SK-N-SH (cell line): ENCODE measurements around the gene LMO7. TPM values are rescaled to one million over a fixed set of nuclear protein-coding genes. Genes with fewer than 3 reads are reported as not detected.
A peak's percentile ranks its signal among the peaks of the same experiment; 100 is the strongest.

Experiments used
- CTCF ChIA-PET: fragments of 300-600, 350-600 bp; formaldehyde crosslinking; extraction: SDS; loops from one replicate; lab custom pipeline; 2021; lab: Yijun Ruan, JAX
- POLR2A ChIA-PET: fragments of 350-600 bp; sonication (Branson Sonifier 250); formaldehyde crosslinking; extraction: SDS; loops from one replicate; lab custom pipeline; 2020; ENCODE audit warnings: antibody characterized with exemption, inconsistent platforms; lab: Yijun Ruan, JAX
- DNase-seq: peaks from one replicate; pipeline ENCODE4 v3.0.0; 2012
- H2AFZ ChIP-seq: fragments of 200-600 bp; sonication (generic); 2 replicates; pipeline ENCODE4 v1.8.1; 2016; ENCODE audit warnings: antibody characterized with exemption, mild to moderate bottlenecking, low read depth
- H3F3A ChIP-seq: fragments of 200-600 bp; sonication (generic); replicated peaks from 2 replicates; pipeline ENCODE3; 2016; ENCODE audit warnings: antibody characterized with exemption, mild to moderate bottlenecking; ENCODE audit not compliant: insufficient read depth
- H3K27ac ChIP-seq, 2 experiments: fragments of 200-500 bp in 1 of 2; fragments of 200-600 bp in 1 of 2; sonication (Bioruptor generic) in 1 of 2; sonication (generic), shearing (Covaris generic) in 1 of 2; 2 replicates each; pipeline versions ENCODE4 v1.5.1 to v1.6.1; 2014 to 2016; ENCODE audit warnings: low read depth in 2 of 2, inconsistent platforms in 1 of 2, low read length in 1 of 2, mild to moderate bottlenecking in 1 of 2, mixed read lengths in 1 of 2
- H3K27me3 ChIP-seq: fragments of 200-600 bp; sonication (generic), shearing (Covaris generic); 2 replicates; pipeline ENCODE4 v1.6.1; 2016; ENCODE audit warnings: mixed run types; ENCODE audit not compliant: insufficient read depth
- H3K36me3 ChIP-seq, 2 experiments: fragments of 200-500 bp in 1 of 2; fragments of 200-600 bp in 1 of 2; sonication (Bioruptor generic) in 1 of 2; sonication (generic) in 1 of 2; replicated peaks in 1 of 2; 2 replicates each; pipeline versions ENCODE3 to v1.5.1; 2014 to 2016; ENCODE audit warnings: low read length in 1 of 2, mild to moderate bottlenecking in 1 of 2; ENCODE audit not compliant: insufficient read depth in 2 of 2, control insufficient read depth in 1 of 2
- H3K4me1 ChIP-seq, 2 experiments: fragments of 200-500 bp in 1 of 2; fragments of 200-600 bp in 1 of 2; sonication (Bioruptor generic) in 1 of 2; sonication (generic), shearing (Covaris generic) in 1 of 2; 2 replicates each; pipeline versions ENCODE4 v1.5.1 to v1.6.1; 2014 to 2016; ENCODE audit warnings: low read depth in 1 of 2, low read length in 1 of 2, mixed run types in 1 of 2; ENCODE audit not compliant: insufficient read depth in 2 of 2, control insufficient read depth in 1 of 2
- H3K4me2 ChIP-seq: fragments of 200-600 bp; sonication (generic), shearing (Covaris generic); 2 replicates; pipeline ENCODE4 v1.6.1; 2017; ENCODE audit warnings: mixed run types
- H3K4me3 ChIP-seq, 2 experiments: fragments of 200-500 bp in 1 of 2; fragments of 200-600 bp in 1 of 2; sonication (Bioruptor generic) in 1 of 2; sonication (generic), shearing (Covaris generic) in 1 of 2; 2 replicates each; pipeline versions ENCODE4 v1.5.1 to v1.8.1; 2014 to 2016; ENCODE audit warnings: low read depth in 2 of 2, inconsistent platforms in 1 of 2, low read length in 1 of 2, mild to moderate bottlenecking in 1 of 2, mixed read lengths in 1 of 2, moderate library complexity in 1 of 2
- H3K79me2 ChIP-seq: fragments of 200-600 bp; sonication (generic); 2 replicates; pipeline ENCODE4 v1.8.1; 2017; ENCODE audit warnings: mild to moderate bottlenecking; ENCODE audit not compliant: insufficient read depth
- H3K9ac ChIP-seq: fragments of 200-600 bp; sonication (generic); 2 replicates; pipeline ENCODE4 v1.6.1; 2017; ENCODE audit warnings: mixed run types
- H3K9me2 ChIP-seq: fragments of 200-600 bp; sonication (generic); 2 replicates; pipeline ENCODE4 v1.6.1; 2017; ENCODE audit warnings: mixed run types
- H3K9me3 ChIP-seq: fragments of 200-600 bp; sonication (generic); 2 replicates; pipeline ENCODE4 v1.6.1; 2017; ENCODE audit warnings: mixed run types, mild to moderate bottlenecking, moderate library complexity
- H4K20me1 ChIP-seq: fragments of 200-600 bp; sonication (generic); 2 replicates; pipeline ENCODE4 v1.6.1; 2017; ENCODE audit warnings: mild to moderate bottlenecking, mixed run types; ENCODE audit not compliant: insufficient read depth
- CHD2 ChIP-seq: fragments of 150-350 bp; IDR thresholded peaks from 2 replicates; pipeline ENCODE4 v1.6.1; 2018; ENCODE audit warnings: low read length; ENCODE audit not compliant: partially characterized antibody
- EP300 ChIP-seq, 2 experiments: IDR thresholded peaks; 2 replicates each; pipeline versions ENCODE4 v1.4.0 to v1.6.1; 2012; ENCODE audit warnings: borderline replicate concordance in 1 of 2, low read depth in 1 of 2, low read length in 1 of 2
- EZH2phosphoT487 ChIP-seq: fragments of 200-600 bp; sonication (generic); IDR thresholded peaks from 2 replicates; pipeline ENCODE4 v1.6.1; 2017; ENCODE audit warnings: low read depth, mixed run types, mild to moderate bottlenecking, antibody characterized with exemption, moderate library complexity, borderline replicate concordance
- FOSL2 ChIP-seq: IDR thresholded peaks from 2 replicates; pipeline ENCODE4 v1.4.0; 2012; ENCODE audit warnings: low read depth, mild to moderate bottlenecking, moderate library complexity, borderline replicate concordance
- FOXJ3 ChIP-seq: sonication (generic); formaldehyde crosslinking; IDR thresholded peaks from 2 replicates; pipeline ENCODE4 v1.5.1; 2020; ENCODE audit warnings: mild to moderate bottlenecking, missing genetic modification reagents
- FOXM1 ChIP-seq: IDR thresholded peaks from 2 replicates; pipeline ENCODE4 v1.4.0; 2012; ENCODE audit warnings: low read depth, mild to moderate bottlenecking
- MEF2A ChIP-seq: IDR thresholded peaks from 2 replicates; pipeline ENCODE4 v1.4.0; 2012; ENCODE audit warnings: low read depth, borderline replicate concordance
- MXI1 ChIP-seq: IDR thresholded peaks from 2 replicates; pipeline ENCODE4 v1.6.1; 2012; ENCODE audit warnings: mild to moderate bottlenecking, low read depth, low read length, improper control_type of control experiment
- POLR2AphosphoS5 ChIP-seq: IDR thresholded peaks from 2 replicates; pipeline ENCODE4 v1.6.1; 2012; ENCODE audit warnings: low read depth, low read length
- RAD21 ChIP-seq: IDR thresholded peaks from 2 replicates; pipeline ENCODE4 v1.6.1; 2012; ENCODE audit warnings: mild to moderate bottlenecking, low read length
- RCOR1 ChIP-seq: fragments of 150-350 bp; IDR thresholded peaks from 2 replicates; pipeline ENCODE4 v1.6.1; 2017; ENCODE audit warnings: antibody characterized with exemption, low read length
- RFX5 ChIP-seq: IDR thresholded peaks from 2 replicates; pipeline ENCODE4 v1.6.1; 2012; ENCODE audit warnings: mild to moderate bottlenecking, improper control_type of control experiment, low read length
- SMC3 ChIP-seq: IDR thresholded peaks from 2 replicates; pipeline ENCODE4 v1.6.1; 2012; ENCODE audit warnings: low read depth, low read length, improper control_type of control experiment
- TCF12 ChIP-seq: IDR thresholded peaks from 2 replicates; pipeline ENCODE4 v1.4.0; 2012
- WGBS: methylation state at CpG from one replicate; pipeline ENCODE4 v1.1.6; 2017; ENCODE audit warnings: low lambda C conversion rate; 5-methylcytosine and 5-hydroxymethylcytosine counted together
- polyA plus RNA-seq, 3 experiments: library from polyadenylated mRNA; depleted of rRNA; stranded (reverse); fragments of >200 nt; gene quantifications; 2 replicates each; pipeline ENCODE4 v1.2.3, GENCODE V29; 2012
- TF ChIP-seq, protein P1 (sequence below): IDR thresholded peaks from 2 replicates; pipeline ENCODE4 v1.6.1; 2012; ENCODE audit warnings: mild to moderate bottlenecking, low read depth, low read length, moderate library complexity
- TF ChIP-seq, protein P2 (sequence below): fragments of 200-600 bp; sonication (generic); IDR thresholded peaks from 2 replicates; pipeline ENCODE4 v1.6.1; 2017; ENCODE audit warnings: antibody characterized with exemption, mild to moderate bottlenecking, moderate library complexity

The LMO7 gene
- polyA plus RNA-seq, 1 of the 3 experiments (the other 2 are of a cell fraction) = 83.6 TPM

DNA sequence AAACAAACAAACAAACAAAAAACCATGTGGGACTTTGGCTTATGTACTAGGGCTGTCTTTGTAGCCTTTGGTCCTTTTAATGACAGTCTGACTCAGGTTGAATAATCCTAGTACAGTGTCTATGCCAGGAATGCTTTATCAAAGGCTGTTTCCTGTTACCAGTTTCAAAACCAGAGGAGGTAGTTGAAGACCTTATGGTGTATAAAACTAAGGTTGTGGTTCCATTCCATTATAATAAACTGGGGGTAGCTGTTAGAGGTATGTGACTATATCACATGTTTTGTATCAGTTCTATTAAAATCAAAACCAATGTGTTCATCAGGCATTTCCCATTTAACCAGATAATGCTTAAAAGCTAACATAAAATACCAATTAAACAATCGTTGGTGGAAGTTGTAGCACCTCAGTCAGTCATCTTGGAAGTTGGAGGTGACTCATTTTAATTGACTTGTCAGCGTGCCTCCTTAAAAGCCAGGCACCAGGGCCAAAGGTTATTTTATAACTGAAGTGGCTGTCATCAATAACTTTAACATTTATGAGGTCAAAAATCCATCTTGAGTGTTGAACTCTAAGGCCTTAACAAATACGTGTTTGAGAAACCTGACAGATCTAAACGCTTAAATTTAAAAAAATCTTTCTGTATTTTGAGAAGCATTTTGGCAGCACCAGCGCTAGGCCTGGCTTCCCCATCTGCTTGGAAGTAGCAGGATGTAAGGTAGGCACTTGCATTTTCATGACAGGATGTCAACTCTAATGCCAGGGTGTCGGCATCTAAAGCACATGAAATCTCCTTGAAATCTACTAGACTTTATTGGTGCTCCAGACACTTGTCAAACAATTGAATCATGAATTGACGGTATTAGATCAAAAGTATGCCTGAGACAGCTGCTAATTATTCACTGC lies 162.5 kb downstream of the LMO7 start:
- TF ChIP-seq CHD2 = no peak
- peak; percentile 32; the same call in 1 of the 2 replicates for TF ChIP-seq FOSL2
- TF ChIP-seq TCF12 = peak; percentile 48
- DNase-seq = no peak
- no peak overlapping the region for H2AFZ ChIP-seq
- no peaks in the 10 kb centered on the region for H3K9me3 ChIP-seq
- H3K27ac ChIP-seq = peak overlapping the region in 1 of 2 experiments; percentile 34; a peak in 2 of 4 replicates
- no peaks in the 10 kb centered on the region for H3K27me3 ChIP-seq
- no peak overlapping the region for H3K4me3 ChIP-seq
- peaks cover 44% of the 10 kb centered on the region for H3F3A ChIP-seq
- ChIA-PET POLR2A (no interaction called here), CTCF (interaction anchor here (0.6 to 3.7 kb wide), 5 partner anchors 8 to 1698 kb away, joined by 3 to 34 read pairs (median 3); no protein-coding TSS in a partner anchor)
- peaks cover 100% of the 10 kb centered on the region for H3K79me2 ChIP-seq
- no peak overlapping the region for H3K9ac ChIP-seq
- H4K20me1 ChIP-seq = peaks cover 86% of the 10 kb centered on the region
- H3K9me2 ChIP-seq = no peaks in the 10 kb centered on the region
- peaks cover 0 to 36% of the 10 kb centered on the region in 2 experiments; a peak in 3 of 4 replicates for H3K4me1 ChIP-seq
- peak overlapping the region; percentile 7; the same call in 1 of the 2 replicates for H3K4me2 ChIP-seq
- WGBS = 75% methylated on average over 7 of the region's 7 CpGs
- peaks cover 46 to 85% of the 10 kb centered on the region in 2 experiments for H3K36me3 ChIP-seq

DNA sequence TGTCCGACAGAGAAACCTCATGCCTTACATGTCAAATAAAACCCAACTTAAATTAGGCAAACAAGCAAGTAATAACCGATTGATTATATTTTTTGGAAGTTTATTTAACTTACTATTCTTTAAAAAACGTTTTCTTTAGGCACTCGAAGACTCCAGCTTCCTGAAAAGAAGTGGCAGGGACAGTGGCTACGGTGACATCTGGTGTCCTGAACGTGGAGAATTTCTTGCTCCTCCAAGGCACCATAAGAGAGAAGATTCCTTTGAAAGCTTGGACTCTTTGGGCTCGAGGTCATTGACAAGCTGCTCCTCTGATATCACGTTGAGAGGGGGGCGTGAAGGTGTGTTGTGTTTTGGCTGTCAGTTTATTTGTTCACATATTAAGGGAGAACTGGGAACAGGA lies 164.4 kb downstream of the LMO7 start:
- H2AFZ ChIP-seq = no peak overlapping the region
- H3K36me3 ChIP-seq = peaks cover 64 to 91% of the 10 kb centered on the region in 2 experiments
- POLR2A ChIA-PET = no interaction called here
- DNase-seq = no peak
- H3F3A ChIP-seq = peaks cover 37% of the 10 kb centered on the region
- H3K9ac ChIP-seq = no peak overlapping the region
- no peak overlapping the region for H3K4me3 ChIP-seq
- H4K20me1 ChIP-seq = peaks cover 77% of the 10 kb centered on the region
- H3K9me2 ChIP-seq = no peaks in the 10 kb centered on the region
- peak overlapping the region in 1 of 2 experiments; percentile 12; a peak in 2 of 4 replicates for H3K27ac ChIP-seq
- WGBS = 91% methylated on average over 9 of the region's 9 CpGs
- peaks cover 0 to 44% of the 10 kb centered on the region in 2 experiments; a peak in 3 of 4 replicates for H3K4me1 ChIP-seq
- H3K4me2 ChIP-seq = no peak overlapping the region
- H3K27me3 ChIP-seq = no peaks in the 10 kb centered on the region
- H3K79me2 ChIP-seq = peaks cover 100% of the 10 kb centered on the region
- TF ChIP-seq MEF2A (no peak), EZH2phosphoT487 (no peak), SMC3 (peak; percentile 20; the same call in 1 of the 2 replicates), RAD21 (peak; percentile 50), CHD2 (no peak), POLR2AphosphoS5 (no peak), FOXJ3 (CRISPR knock-in tag) (no peak), MXI1 (no peak), RCOR1 (no peak), EP300 (IDR thresholded peaks at IDR 0.05; ENCODE audit: borderline replicate concordance in 1 of 2, low read depth in 1 of 2, low read length in 1 of 2) (no peak), FOXM1 (no peak), RFX5 (no peak)
- TF ChIP-seq, protein P1, sequence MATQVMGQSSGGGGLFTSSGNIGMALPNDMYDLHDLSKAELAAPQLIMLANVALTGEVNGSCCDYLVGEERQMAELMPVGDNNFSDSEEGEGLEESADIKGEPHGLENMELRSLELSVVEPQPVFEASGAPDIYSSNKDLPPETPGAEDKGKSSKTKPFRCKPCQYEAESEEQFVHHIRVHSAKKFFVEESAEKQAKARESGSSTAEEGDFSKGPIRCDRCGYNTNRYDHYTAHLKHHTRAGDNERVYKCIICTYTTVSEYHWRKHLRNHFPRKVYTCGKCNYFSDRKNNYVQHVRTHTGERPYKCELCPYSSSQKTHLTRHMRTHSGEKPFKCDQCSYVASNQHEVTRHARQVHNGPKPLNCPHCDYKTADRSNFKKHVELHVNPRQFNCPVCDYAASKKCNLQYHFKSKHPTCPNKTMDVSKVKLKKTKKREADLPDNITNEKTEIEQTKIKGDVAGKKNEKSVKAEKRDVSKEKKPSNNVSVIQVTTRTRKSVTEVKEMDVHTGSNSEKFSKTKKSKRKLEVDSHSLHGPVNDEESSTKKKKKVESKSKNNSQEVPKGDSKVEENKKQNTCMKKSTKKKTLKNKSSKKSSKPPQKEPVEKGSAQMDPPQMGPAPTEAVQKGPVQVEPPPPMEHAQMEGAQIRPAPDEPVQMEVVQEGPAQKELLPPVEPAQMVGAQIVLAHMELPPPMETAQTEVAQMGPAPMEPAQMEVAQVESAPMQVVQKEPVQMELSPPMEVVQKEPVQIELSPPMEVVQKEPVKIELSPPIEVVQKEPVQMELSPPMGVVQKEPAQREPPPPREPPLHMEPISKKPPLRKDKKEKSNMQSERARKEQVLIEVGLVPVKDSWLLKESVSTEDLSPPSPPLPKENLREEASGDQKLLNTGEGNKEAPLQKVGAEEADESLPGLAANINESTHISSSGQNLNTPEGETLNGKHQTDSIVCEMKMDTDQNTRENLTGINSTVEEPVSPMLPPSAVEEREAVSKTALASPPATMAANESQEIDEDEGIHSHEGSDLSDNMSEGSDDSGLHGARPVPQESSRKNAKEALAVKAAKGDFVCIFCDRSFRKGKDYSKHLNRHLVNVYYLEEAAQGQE = no peak
- TF ChIP-seq, protein P2, sequence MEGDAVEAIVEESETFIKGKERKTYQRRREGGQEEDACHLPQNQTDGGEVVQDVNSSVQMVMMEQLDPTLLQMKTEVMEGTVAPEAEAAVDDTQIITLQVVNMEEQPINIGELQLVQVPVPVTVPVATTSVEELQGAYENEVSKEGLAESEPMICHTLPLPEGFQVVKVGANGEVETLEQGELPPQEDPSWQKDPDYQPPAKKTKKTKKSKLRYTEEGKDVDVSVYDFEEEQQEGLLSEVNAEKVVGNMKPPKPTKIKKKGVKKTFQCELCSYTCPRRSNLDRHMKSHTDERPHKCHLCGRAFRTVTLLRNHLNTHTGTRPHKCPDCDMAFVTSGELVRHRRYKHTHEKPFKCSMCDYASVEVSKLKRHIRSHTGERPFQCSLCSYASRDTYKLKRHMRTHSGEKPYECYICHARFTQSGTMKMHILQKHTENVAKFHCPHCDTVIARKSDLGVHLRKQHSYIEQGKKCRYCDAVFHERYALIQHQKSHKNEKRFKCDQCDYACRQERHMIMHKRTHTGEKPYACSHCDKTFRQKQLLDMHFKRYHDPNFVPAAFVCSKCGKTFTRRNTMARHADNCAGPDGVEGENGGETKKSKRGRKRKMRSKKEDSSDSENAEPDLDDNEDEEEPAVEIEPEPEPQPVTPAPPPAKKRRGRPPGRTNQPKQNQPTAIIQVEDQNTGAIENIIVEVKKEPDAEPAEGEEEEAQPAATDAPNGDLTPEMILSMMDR = no peak
- CTCF ChIA-PET = interaction anchor here (1.1 to 3.7 kb wide), 4 partner anchors 97 to 131 kb away, joined by 3 to 34 read pairs (median 4); no protein-coding TSS in a partner anchor
- H3K9me3 ChIP-seq = no peaks in the 10 kb centered on the region
